ENCODE data around the gene PLAAT5. TPM values are rescaled to one million over a fixed set of nuclear protein-coding genes. Genes with fewer than 3 reads are reported as not detected.

The PLAAT5 gene
- total and polyA plus RNA-seq, 11 donors, result 0.49 to 7.1 (median 1.5) TPM

- no peaks in the 10 kb centered on the region for H3K4me1 ChIP-seq
- DNase-seq (no peak), ATAC-seq (no peak)
- TF ChIP-seq CTCF (IDR thresholded peaks at IDR 0.05) (no peak), POLR2A (IDR thresholded peaks at IDR 0.05) (no peak)
- H3K27ac ChIP-seq, result no peak overlapping the region
- WGBS, 4 donors, result 31 to 44% (median 33%) methylated on average over 1 of the region's 1 CpG
- H3K36me3 ChIP-seq, result no peaks in the 10 kb centered on the region
- peaks cover 0 to 4% (median 0%) of the 10 kb centered on the region in 9 donors for H3K27me3 ChIP-seq
- H3K4me3 ChIP-seq, result no peak overlapping the region
- intact Hi-C loops (cut with DNase I), result loop anchor here in 1 of 10 donors (10.0 kb wide), 1 partner anchor 56 kb away; the partner anchor contains the start of gene LGALS12
- peaks cover 0 to 4% (median 0%) of the 10 kb centered on the region in 12 donors for H3K9me3 ChIP-seq
These were observed 42.3 kb downstream of the PLAAT5 start for GRCh38 chr11:63448646-63449045.

GRCh38 chr11:63445720-63446119, 45.2 kb downstream of the PLAAT5 start:
- H3K27me3 ChIP-seq, result peaks cover 0 to 4% (median 0%) of the 10 kb centered on the region in 9 donors
- ATAC-seq, result no peak
- intact Hi-C loops (cut with DNase I), result loop anchor here in 1 of 10 donors (10.0 kb wide), 1 partner anchor 59 kb away; the partner anchor contains the start of gene LGALS12

GRCh38 chr11:63445118-63445517, 45.8 kb downstream of the PLAAT5 start:
- H3K4me1 ChIP-seq, result no peaks in the 10 kb centered on the region
- H3K27ac ChIP-seq, result no peak overlapping the region
- DNase-seq, result no peak
- no peaks in the 10 kb centered on the region for H3K36me3 ChIP-seq
- H3K4me3 ChIP-seq, result no peak overlapping the region
- no peak for TF ChIP-seq CTCF (IDR thresholded peaks at IDR 0.05)
- TF ChIP-seq POLR2A (IDR thresholded peaks at IDR 0.05), result no peak
- peaks cover 0 to 4% (median 0%) of the 10 kb centered on the region in 9 donors for H3K27me3 ChIP-seq
- intact Hi-C loops (cut with DNase I), result loop anchor here in 1 of 10 donors (10.0 kb wide), 1 partner anchor 60 kb away; the partner anchor contains the start of gene LGALS12
- 78 to 82% (median 78%) methylated on average over 2 of the region's 2 CpGs for WGBS, 4 donors
- ATAC-seq, result no peak
- peaks cover 0 to 11% (median 0%) of the 10 kb centered on the region in 12 donors for H3K9me3 ChIP-seq

More at GRCh38 chr11:63445720-63446119, 45.2 kb downstream of the PLAAT5 start:
- no peaks in the 10 kb centered on the region for H3K36me3 ChIP-seq
- DNase-seq, result no peak
- TF ChIP-seq POLR2A (IDR thresholded peaks at IDR 0.05), result no peak
- TF ChIP-seq CTCF (IDR thresholded peaks at IDR 0.05), result no peak
- H3K27ac ChIP-seq, result no peak overlapping the region
- H3K4me1 ChIP-seq, result no peaks in the 10 kb centered on the region
- peaks cover 0 to 11% (median 0%) of the 10 kb centered on the region in 12 donors for H3K9me3 ChIP-seq
- no peak overlapping the region for H3K4me3 ChIP-seq

- 71 to 80% (median 73%) methylated on average over 2 of the region's 2 CpGs for WGBS, 4 donors
- Histone ChIP-seq H3K9me3 (peaks cover 0 to 11% (median 0%) of the 10 kb centered on the region in 12 donors), H3K4me3 (no peak overlapping the region), H3K27ac (no peak overlapping the region), H3K27me3 (peaks cover 0 to 4% (median 0%) of the 10 kb centered on the region in 9 donors), H3K36me3 (no peaks in the 10 kb centered on the region), H3K4me1 (no peaks in the 10 kb centered on the region)
- TF ChIP-seq POLR2A (IDR thresholded peaks at IDR 0.05) (no peak), CTCF (IDR thresholded peaks at IDR 0.05) (no peak)
- DNase-seq, result no peak
- intact Hi-C loops (cut with DNase I), result loop anchor here in 1 of 10 donors (10.0 kb wide), 1 partner anchor 61 kb away; the partner anchor contains the start of gene LGALS12
- ATAC-seq, result no peak
These were observed 46.8 kb downstream of the PLAAT5 start for GRCh38 chr11:63444160-63444559.
